HEK293T (cell line): Measurements from ENCODE around the gene CLSTN1.

Experiments used
- ARNT ChIP-seq: fragments of 450-650 bp; IDR thresholded peaks from 2 replicates; pipeline ENCODE4 v1.6.1; 2017; ENCODE audit warnings: mild to moderate bottlenecking
- ELF4 ChIP-seq: fragments of 450-650 bp; IDR thresholded peaks from 2 replicates; pipeline ENCODE4 v1.6.1; 2017; ENCODE audit warnings: antibody characterized with exemption
- FOXM1 ChIP-seq: fragments of 450-650 bp; IDR thresholded peaks from 2 replicates; pipeline ENCODE4 v1.6.1; 2017; ENCODE audit warnings: mild to moderate bottlenecking, borderline replicate concordance
- HDGF ChIP-seq: fragments of 450-650 bp; IDR thresholded peaks from 2 replicates; pipeline ENCODE4 v1.6.1; 2017; ENCODE audit warnings: antibody characterized with exemption, borderline replicate concordance
- NFRKB ChIP-seq: fragments of 450-650 bp; IDR thresholded peaks from 2 replicates; pipeline ENCODE4 v1.6.1; 2016; ENCODE audit warnings: mild to moderate bottlenecking, moderate library complexity
- SP1 ChIP-seq: fragments of 450-650 bp; IDR thresholded peaks from 2 replicates; pipeline ENCODE4 v1.6.1; 2017
- TARDBP ChIP-seq: fragments of 450-650 bp; IDR thresholded peaks from 2 replicates; pipeline ENCODE4 v1.6.1; 2016
- ZNF384 ChIP-seq: fragments of 450-650 bp; IDR thresholded peaks from 2 replicates; pipeline ENCODE4 v1.6.1; 2016

DNA sequence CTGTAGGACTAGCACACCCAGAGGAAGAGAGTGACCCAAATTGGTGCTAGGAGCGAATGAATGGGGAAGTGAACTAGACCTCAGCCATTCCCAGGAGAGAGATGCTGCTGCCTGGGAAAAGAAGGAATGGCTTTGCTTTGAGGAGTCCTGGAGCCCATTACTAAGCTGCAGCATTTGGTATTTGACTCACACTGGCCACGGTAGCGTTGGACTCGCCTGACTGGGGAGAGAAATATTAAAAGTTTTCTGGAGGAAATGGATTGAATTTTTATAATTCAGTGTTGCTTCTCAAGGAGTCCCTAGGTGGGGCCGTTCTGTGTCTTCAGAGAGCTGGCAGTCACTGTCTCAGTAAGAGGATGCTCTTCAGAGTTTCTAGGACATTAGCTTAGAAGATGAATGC, 132.1 kb downstream of the CLSTN1 start:
- no peak for TF ChIP-seq FOXM1
- no peak for TF ChIP-seq NFRKB
- TF ChIP-seq SP1 = no peak
- TF ChIP-seq HDGF = no peak
- no peak for TF ChIP-seq ZNF384
- no peak for TF ChIP-seq ARNT
- no peak for TF ChIP-seq TARDBP
- no peak for TF ChIP-seq ELF4
